Naive thymus-derived CD4-positive, alpha-beta T cell (primary cell): ENCODE results near the gene SLC2A6. TPM values are rescaled to one million over a fixed set of nuclear protein-coding genes. Genes with fewer than 3 reads are reported as not detected.

Experiments used
- polyA plus RNA-seq, 2 donors: library from polyadenylated mRNA; unstranded; fragments of 300-500 nt; fragmentation: Illumina TruSeq; gene quantifications; one replicate each; pipeline ENCODE4 v1.2.3, GENCODE V29; 2021
- total RNA-seq, 6 experiments: library from RNA in 5 of 6; stranded (reverse) in 5 of 6; gene quantifications; 1 replicate in 5 of 6; 2 replicates in 1 of 6; pipeline ENCODE4 v1.2.3 and lab custom pipeline; 2021 to 2026

The SLC2A6 gene
- total and polyA plus RNA-seq, 7 experiments from 2014 or later: 2.4 to 34.7 (median 3.4) TPM

Other genes starting within 250 kb of the SLC2A6 start
- 1 to 10 TPM in 2 of 5 experiments, not detected in 3; 1.7 to 3.3 TPM for gene ABO, start 203.9 kb downstream of the SLC2A6 start, total RNA-seq
- gene ABO, start 203.9 kb downstream of the SLC2A6 start, polyA plus RNA-seq: not detected
- gene SURF6, start 142.9 kb downstream of the SLC2A6 start, total RNA-seq: 10 to 100 TPM; 15.4 to 33.5 (median 23.4) TPM
- gene SURF6, start 142.9 kb downstream of the SLC2A6 start, polyA plus RNA-seq: 10 to 100 TPM in 1 of 2 donors, 1 to 10 TPM in 1; 9.8 to 18.7 TPM
- 10 to 100 TPM; 26.5 to 44.6 (median 32.8) TPM for gene MED22, start 131.0 kb downstream of the SLC2A6 start, total RNA-seq
- 10 to 100 TPM; 13.5 to 20.2 TPM for gene MED22, start 131.0 kb downstream of the SLC2A6 start, polyA plus RNA-seq
- 1,000 to 10,000 TPM; 2,002 to 2,815 (median 2,428) TPM for gene RPL7A, start 130.9 kb downstream of the SLC2A6 start, total RNA-seq
- gene RPL7A, start 130.9 kb downstream of the SLC2A6 start, polyA plus RNA-seq: 1,000 to 10,000 TPM; 1,347 to 1,421 TPM
- 10 to 100 TPM; 40.5 to 53.5 (median 47.9) TPM for gene SURF1, start 122.6 kb downstream of the SLC2A6 start, total RNA-seq
- 100 to 1,000 TPM in 1 of 2 donors, 10 to 100 TPM in 1; 96.1 to 128 TPM for gene SURF1, start 122.6 kb downstream of the SLC2A6 start, polyA plus RNA-seq
- 10 to 100 TPM; 15.0 to 23.5 (median 15.6) TPM for gene SURF2, start 122.5 kb downstream of the SLC2A6 start, total RNA-seq
- 10 to 100 TPM; 28.1 to 44.5 TPM for gene SURF2, start 122.5 kb downstream of the SLC2A6 start, polyA plus RNA-seq
- gene SURF4, start 103.0 kb downstream of the SLC2A6 start, total RNA-seq: 100 to 1,000 TPM in 1 of 5 experiments, 10 to 100 TPM in 4; 72.5 to 196 (median 75.1) TPM
- gene SURF4, start 103.0 kb downstream of the SLC2A6 start, polyA plus RNA-seq: 100 to 1,000 TPM in 1 of 2 donors, 10 to 100 TPM in 1; 99.5 to 121 TPM
- 1 to 10 TPM; 1.1 to 1.8 (median 1.5) TPM for gene STKLD1, start 102.7 kb downstream of the SLC2A6 start, total RNA-seq
- gene STKLD1, start 102.7 kb downstream of the SLC2A6 start, polyA plus RNA-seq: under 1 TPM in 1 of 2 donors, not detected in 1; 0.78 TPM
- gene REXO4, start 61.1 kb downstream of the SLC2A6 start, total RNA-seq: 10 to 100 TPM; 17.8 to 44.1 (median 28.6) TPM
- gene REXO4, start 61.1 kb downstream of the SLC2A6 start, polyA plus RNA-seq: 10 to 100 TPM; 14.0 to 29.9 TPM
- 1 to 10 TPM; 1.6 to 3.1 (median 2.5) TPM for gene ADAMTS13, start 56.7 kb downstream of the SLC2A6 start, total RNA-seq
- gene ADAMTS13, start 56.7 kb downstream of the SLC2A6 start, polyA plus RNA-seq: under 1 TPM; 0.07 to 0.35 TPM
- 1 to 10 TPM in 4 of 5 experiments, under 1 TPM in 1; 0.56 to 4.7 (median 3.1) TPM for gene CACFD1, start 19.1 kb downstream of the SLC2A6 start, total RNA-seq
- 1 to 10 TPM; 2.5 to 3.7 TPM for gene CACFD1, start 19.1 kb downstream of the SLC2A6 start, polyA plus RNA-seq
- gene MYMK, start 45.9 kb upstream of the SLC2A6 start, total RNA-seq: not detected
- gene MYMK, start 45.9 kb upstream of the SLC2A6 start, polyA plus RNA-seq: not detected
- 1 to 10 TPM in 1 of 5 experiments, under 1 TPM in 3, not detected in 1; 0.69 to 2.7 (median 0.81) TPM for gene ADAMTSL2, start 55.6 kb upstream of the SLC2A6 start, total RNA-seq
- gene ADAMTSL2, start 55.6 kb upstream of the SLC2A6 start, polyA plus RNA-seq: under 1 TPM; 0.16 to 0.19 TPM
- not detected for gene FAM163B, start 130.3 kb upstream of the SLC2A6 start, total RNA-seq
- not detected for gene FAM163B, start 130.3 kb upstream of the SLC2A6 start, polyA plus RNA-seq
- 1 to 10 TPM in 1 of 5 experiments, under 1 TPM in 3, not detected in 1; 0.08 to 1.2 (median 0.14) TPM for gene DBH, start 157.3 kb upstream of the SLC2A6 start, total RNA-seq
- under 1 TPM; 0.14 to 0.38 TPM for gene DBH, start 157.3 kb upstream of the SLC2A6 start, polyA plus RNA-seq